Femur (tissue), 1 donor: Measurements from ENCODE around the gene MINDY4.

Source experiments
- DNase-seq: peaks from one replicate; pipeline ENCODE4 v3.0.0-alpha.2; 2017

Gene MINDY4

DNA sequence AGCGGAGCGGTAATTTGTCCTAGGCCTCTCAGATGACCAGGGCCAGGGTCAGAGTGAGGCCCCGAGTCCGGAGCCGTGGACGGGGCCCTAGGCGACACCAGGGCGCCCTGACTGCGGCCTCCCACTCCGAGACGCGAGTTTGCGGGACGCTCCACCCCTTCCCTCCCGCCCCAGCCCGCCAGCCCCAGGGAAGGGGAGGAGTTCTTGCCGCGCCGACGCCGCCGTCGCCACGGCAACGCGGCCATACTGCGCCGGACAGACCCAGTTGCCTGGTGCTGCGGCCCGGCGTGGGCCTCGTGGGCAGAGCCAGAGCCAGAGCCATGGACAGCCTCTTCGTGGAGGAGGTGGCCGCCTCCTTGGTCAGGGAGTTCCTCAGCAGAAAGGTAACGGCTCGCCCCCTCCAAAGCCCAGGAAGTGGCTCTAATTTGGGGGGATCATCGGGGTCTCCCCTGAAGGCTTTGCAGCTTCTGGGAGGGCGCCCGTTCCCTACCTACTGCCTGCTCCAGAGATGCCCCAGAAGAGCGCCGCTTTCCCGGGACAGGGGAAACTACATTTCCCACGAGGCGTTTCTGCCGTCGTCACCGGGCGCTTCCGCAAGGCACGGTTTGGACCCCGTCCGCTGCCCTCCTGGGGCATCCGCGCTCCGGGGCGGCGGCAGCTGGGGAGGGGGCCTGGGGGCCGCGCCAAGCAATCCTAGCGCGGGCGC is at the start of gene MINDY4:
Gene MINDY4 (plus strand): TSS at position 244 of the 706 bp plus-strand sequence. CDS start 77 bp downstream, at position 321.
- peak; percentile 91 for DNase-seq

- no peak for DNase-seq
Measured at GRCh38 chr7:30722187-30722586, 49.0 kb upstream of the MINDY4 start.

DNA sequence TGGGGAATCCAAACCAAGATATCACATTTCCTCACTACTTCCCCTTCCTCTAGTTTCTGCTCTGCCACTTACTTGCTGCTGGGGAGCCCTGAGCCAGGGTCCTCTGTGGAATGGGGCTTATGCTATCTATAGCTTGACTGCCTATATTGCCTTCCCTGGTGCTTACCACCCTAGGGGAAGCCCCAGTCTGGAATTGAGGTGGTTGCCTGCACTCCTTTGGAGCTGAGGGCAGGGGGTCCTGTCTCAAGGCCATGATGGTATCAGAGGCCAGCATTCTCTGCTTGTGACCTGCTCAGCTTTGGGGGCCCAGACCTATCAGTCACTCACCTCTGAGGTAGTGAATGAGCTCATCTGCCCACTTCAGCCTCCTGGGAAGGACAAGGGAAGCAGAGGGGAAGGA is 48.5 kb upstream of the MINDY4 start:
- no peak for DNase-seq

DNA sequence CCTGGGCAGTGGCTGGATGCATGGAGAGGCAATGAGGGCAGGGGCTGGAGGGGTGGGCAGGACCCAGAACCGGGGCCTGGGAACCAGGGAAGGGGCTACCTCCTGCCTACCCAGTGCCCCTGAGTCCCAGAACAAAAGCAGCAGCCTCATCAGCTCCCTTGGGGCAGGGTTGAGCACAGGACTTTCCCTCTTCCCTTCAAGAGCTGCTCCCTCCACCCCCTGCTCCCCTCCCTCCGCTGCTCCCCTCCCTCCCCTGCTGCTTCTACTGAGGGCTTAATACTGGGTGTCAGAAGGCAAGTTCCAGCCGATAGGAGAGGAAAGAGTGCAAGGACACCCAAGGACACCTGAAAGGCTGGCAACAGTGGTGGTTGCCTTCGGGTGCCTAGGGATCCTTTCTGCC is 47.4 kb upstream of the MINDY4 start:
- DNase-seq = no peak

DNA sequence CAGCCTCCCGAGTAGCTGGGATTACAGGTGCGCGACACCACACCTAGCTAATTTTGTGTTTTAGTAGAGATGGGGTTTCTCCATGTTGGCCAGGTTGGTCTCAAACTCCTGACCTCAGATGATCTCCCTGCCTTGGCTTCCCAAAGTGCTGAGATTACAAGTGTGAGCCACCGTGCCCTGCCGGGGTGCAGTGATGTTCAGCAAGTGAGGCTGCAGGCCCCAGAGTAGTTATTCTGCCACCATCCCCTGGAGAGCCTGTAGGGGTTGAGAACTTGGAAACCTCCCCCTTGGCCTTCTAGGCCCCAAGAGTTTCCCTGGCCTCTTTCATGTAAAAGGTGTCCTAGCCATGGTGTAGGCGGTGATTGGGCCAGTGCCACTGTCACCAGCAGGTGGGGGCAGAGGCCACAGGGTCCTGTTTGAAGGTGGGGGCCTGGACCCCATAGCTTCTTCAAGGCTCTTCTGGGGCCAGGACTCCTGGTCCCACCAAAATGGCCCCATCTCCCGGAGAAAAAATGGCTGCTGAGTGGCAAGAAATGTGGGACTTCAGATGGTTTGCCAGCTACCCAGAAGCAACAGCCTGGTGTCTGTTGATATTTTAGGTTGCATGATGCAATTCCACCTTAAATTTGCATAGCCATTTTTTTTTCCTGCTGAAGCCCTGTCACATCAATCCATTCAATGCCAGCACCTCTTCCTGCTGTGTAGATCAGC is 44.8 kb upstream of the MINDY4 start:
- no peak for DNase-seq

DNA sequence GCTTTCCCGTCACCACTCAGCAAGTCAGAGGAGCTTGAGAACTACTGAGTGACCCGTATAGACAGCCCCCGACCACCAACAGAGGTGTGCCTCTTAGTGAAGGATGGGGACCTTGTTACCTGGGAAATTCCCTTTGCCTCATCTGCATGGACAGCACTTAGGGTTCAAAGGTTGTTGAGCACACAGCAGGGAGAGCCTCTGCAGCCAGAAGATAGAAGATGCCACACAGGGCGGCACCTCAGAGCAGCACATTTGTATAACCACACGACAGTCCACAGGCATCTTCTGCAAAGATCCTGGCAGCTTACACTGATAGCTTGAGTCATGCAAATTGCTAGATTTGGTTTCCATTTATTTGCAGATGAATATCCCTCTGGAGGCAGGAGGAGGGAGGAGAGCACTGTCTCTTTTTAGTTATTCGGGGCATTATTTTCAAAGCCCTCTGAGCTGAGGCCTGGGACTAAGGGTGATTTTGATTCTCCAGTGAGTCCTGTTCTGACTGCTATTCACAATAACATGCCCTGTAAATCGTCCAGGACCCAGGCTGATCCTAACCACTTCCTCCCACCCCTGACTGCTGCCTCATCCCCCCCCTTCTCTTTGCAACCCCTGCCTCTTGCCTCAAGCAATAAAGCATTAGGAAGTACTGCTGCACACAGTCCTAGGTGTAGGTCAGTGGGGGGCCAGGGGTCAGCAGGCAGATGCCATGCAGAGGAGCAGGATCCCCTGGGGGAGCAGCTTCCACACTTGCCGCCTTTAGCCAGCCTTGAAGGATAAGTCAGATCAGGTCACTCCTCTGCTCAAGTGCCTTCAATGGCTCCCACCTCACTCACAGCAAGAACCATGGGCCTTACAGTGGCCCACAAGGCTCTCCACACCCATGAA is 43.9 kb upstream of the MINDY4 start:
- DNase-seq = no peak

- no peak for DNase-seq
Measured at GRCh38 chr7:30728591-30729100, 42.6 kb upstream of the MINDY4 start.

- no peak for DNase-seq
Measured at GRCh38 chr7:30729642-30730041, 41.6 kb upstream of the MINDY4 start.

DNA sequence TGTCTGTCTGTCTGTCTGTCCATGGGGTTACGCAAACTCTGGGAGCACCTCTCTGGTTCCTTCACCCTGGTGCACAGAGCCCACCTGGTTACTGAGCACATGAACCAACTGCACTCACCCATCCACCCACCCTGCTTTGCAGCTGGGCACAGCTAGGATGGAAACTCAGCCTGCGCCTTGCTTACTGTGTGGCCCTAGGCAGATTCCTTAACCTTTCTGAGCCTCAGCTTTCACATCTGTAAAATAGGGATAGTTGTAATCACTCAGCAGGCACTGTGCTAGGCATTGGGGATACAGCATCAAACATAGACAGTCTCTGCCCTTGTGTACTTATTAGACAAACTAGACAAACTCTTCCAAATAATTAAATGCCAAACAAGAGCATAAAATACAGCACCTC is 41.1 kb upstream of the MINDY4 start:
- no peak for DNase-seq

DNA sequence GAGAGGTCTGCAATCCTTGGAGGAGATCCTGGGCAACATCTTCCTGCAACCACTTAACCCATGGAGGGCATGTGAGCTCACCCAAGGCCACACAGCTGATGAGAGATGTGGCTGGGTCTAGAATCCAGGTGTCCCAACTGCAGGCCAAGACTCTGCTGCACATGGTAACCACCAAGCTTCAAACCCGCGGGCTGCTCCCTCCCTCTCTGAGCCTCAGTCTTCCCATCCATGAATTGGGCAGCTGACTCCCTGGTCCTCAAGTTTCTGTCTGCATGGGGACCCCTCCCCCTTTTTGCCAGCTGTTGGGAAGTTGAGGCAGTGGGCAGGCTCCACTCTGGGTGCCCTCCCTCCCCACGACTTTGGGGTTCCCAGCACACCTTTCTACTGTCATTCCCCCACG is 40.2 kb upstream of the MINDY4 start:
- DNase-seq = no peak

DNA sequence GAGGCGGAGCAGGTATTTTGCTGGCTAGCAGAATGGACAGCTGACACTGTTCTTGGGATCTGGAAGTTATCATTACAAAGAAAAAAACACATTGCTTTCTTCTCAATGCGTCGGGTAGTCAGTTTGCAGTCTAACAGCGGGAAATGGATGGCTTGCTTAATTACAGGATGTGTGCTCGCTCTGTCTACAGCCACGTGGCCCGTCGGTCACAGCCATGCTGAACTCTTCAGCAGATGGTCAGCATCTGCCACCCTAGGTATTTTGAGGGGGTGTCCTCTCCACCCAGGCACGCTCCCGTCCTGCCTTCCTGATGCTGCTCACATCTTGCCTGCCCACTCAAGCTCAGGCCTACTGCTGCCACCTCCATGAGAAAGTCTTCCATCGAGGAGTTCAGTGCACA is 39.6 kb upstream of the MINDY4 start:
- DNase-seq = peak; percentile 45

DNA sequence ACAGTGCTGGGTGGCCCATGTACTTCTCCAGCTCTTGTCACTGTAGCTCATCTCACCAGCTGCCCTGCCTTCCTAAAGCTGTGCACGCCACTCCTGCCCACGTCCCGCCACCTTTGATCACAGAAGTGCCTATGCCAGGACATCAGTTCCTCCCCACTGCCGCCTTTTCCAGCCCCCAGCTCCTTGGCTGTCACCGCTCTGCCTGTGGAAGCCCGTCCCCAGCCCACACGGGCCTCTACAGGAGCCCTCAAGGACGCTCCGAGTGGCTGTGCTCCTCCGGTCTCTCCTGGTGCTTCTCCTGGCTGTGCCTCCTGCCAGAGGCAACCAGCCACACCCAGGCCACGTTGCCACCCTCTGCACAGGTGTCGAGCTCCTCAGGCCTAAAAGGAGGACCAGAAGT is 38.6 kb upstream of the MINDY4 start:
- no peak for DNase-seq

- no peak for DNase-seq
Measured at GRCh38 chr7:30733216-30733615, 38.0 kb upstream of the MINDY4 start.

DNA sequence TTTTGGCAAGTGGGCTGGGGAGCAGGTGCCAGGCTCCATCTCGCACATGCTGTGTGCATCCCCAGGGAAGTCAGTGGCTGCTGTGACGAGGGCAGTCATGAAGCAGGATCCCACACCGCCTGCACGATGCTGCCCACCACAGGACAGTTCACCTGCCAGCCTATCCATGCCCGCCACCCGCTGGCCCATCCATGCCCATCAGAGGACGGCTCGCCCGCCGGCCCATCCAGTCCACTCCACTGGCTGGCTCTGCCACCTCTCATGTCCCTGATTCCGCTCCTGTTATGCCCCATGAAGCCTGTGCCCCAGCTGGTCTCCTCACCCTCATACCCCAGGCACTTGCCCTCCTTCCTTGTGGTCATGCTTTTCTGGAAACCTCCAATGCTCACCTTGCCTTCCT is 37.5 kb upstream of the MINDY4 start:
- no peak for DNase-seq

DNA sequence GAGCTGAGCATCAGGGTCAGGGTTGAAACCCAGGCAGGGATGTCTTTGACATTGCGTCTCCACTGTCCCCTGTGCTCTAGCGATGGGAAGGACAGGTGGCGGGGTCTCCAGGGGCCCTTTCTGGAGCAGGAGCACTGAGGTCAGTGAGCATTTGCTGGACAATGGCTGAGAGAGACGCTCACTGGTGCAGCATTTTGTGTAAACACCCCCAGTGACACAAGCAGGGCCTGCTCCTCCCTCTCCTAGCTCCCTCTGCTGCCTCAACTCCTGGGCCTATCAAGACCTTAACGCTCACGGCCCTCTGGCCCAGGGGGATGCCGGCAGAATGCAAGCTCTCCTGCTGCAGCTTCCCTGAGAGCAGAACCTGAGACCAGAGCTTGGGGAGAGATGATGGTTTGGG is 36.7 kb upstream of the MINDY4 start:
- no peak for DNase-seq

DNA sequence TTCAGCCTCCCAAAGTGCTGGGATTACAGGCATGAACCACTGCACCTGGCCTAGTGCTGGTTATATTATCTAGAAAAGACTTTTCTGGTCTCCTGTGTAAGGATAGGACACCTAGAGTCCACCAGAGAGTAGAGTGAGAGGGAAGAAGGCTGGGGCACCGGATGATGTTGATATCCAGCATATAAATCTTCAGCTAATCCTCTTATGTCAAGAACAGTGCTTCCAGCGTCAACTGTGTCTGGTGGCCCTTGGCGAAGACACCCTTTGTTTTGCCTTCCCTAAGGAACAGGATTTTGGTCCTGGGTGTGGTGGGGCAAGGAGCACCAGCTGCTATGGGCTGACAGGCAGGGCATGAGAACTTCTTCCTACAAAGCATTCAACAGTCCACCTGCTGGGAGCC is 35.6 kb upstream of the MINDY4 start:
- DNase-seq = no peak

DNA sequence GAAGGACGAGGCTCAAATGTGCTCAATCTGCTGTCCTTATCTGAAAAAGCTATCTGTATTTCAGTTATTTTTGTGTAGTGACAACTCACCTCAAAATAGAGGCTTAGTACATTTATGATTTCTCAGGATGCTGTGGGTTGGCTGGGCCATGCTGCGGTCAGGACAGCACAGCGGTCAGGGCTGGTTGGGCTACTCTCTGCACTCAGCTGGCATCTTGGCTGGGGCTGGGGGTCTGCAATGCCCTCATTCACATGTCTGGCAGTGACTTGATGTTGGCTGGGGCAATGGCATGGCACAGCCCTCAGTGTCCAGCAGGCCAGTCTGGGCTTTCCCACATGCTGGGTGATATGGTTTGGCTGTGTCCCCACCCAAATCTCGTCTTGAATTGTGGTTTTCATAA is 34.9 kb upstream of the MINDY4 start:
- no peak for DNase-seq

DNA sequence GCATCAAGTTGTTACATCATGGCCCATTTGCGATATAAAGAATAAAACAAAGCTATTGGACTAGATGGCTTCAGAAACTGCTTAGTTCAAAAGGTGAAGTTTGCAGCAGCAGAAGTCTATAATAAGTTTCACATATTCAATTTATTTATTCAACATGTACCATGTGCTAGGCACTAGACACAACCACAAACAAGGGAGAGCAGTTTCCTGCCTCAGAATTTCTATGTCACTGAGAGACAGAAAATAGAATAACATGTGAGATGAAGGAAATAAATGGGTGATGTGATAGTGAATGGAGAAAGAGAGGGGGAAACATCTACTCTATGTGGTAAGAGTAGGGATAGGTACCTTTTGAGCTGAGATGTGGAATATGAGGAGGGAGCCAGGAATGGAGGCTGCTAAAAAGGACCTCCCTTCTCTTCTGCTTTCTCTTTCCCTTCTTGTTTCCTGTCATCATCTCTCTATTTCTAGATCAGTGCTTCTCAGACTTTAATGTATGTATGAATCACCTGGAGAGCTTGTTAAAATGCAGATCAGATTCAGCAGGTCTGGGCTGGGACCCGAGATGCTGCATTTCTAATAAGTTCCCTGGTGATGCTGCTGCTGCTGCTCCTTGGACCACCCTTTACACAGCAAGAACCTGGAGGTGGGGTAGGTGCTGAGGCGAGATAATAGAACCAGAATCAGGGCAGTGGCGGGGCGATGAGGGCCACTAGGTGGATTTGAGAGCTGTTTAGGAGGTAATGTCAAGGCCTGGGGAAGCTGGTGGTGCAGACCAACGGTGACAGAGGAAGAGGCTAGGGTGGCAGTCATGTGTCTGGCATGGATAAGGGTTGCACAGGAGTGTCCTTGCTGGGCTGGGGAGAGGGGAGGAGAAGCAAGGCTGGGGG is 32.9 kb upstream of the MINDY4 start:
- no peak for DNase-seq

GRCh38 chr7:30739691-30740090 is 31.5 kb upstream of the MINDY4 start:
- no peak for DNase-seq

- peak; percentile 83 for DNase-seq
Measured at GRCh38 chr7:30740417-30741181, 30.6 kb upstream of the MINDY4 start.

- DNase-seq = no peak
Measured at GRCh38 chr7:30741289-30741688, 29.9 kb upstream of the MINDY4 start.
